Measurements from ENCODE around the gene KCNK10.
A peak's percentile ranks its signal among the peaks of the same experiment; 100 is the strongest.

The KCNK10 gene

GRCh38 chr14:88323086-88323522 is at the start of gene KCNK10:
KCNK10 (minus strand) TSS chr14:88323269; CDS start chr14:88322798, 471 bp downstream.
- DNase-seq = no peak

- DNase-seq = no peak
Observed at GRCh38 chr14:88369496-88369895, 46.4 kb upstream of the KCNK10 start.

- no peak for DNase-seq
Observed at GRCh38 chr14:88364710-88365413, 41.8 kb upstream of the KCNK10 start.

- DNase-seq = no peak
Observed at GRCh38 chr14:88363644-88364043, 40.6 kb upstream of the KCNK10 start.

GRCh38 chr14:88359500-88359899 is 36.4 kb upstream of the KCNK10 start:
- no peak for DNase-seq

GRCh38 chr14:88354358-88354757 is 31.3 kb upstream of the KCNK10 start:
- no peak for DNase-seq

- DNase-seq = no peak
Observed at GRCh38 chr14:88352698-88353097, 29.6 kb upstream of the KCNK10 start.

GRCh38 chr14:88351966-88352691 is 29.1 kb upstream of the KCNK10 start:
- DNase-seq = no peak

GRCh38 chr14:88348546-88348945 is 25.5 kb upstream of the KCNK10 start:
- no peak for DNase-seq

GRCh38 chr14:88346048-88346639 is 23.1 kb upstream of the KCNK10 start:
- no peak for DNase-seq

GRCh38 chr14:88342980-88343379 is 19.9 kb upstream of the KCNK10 start:
- no peak for DNase-seq

- no peak for DNase-seq
Observed at GRCh38 chr14:88340357-88340756, 17.3 kb upstream of the KCNK10 start.

GRCh38 chr14:88333036-88333435 is 10.0 kb upstream of the KCNK10 start:
- DNase-seq = no peak

- DNase-seq = no peak
Observed at GRCh38 chr14:88327497-88327896, 4.4 kb upstream of the KCNK10 start.

- no peak for DNase-seq
Observed at GRCh38 chr14:88326352-88327103, 3.5 kb upstream of the KCNK10 start.

GRCh38 chr14:88325883-88326282 is 2.8 kb upstream of the KCNK10 start:
- no peak for DNase-seq

GRCh38 chr14:88324930-88325329 is 1.9 kb upstream of the KCNK10 start:
- no peak for DNase-seq

- no peak for DNase-seq
Observed at GRCh38 chr14:88324491-88324890, 1.4 kb upstream of the KCNK10 start.

GRCh38 chr14:88323523-88324199 is 592 bp upstream of the KCNK10 start:
- DNase-seq = peak in 1 of 6 experiments; percentile 0

- no peak for DNase-seq
Observed at GRCh38 chr14:88322504-88323085, 474 bp downstream of the KCNK10 start.

- DNase-seq = no peak
Observed at GRCh38 chr14:88321692-88322503, 1.2 kb downstream of the KCNK10 start.
